ENCODE results near the gene KRTAP4-1. TPM values are rescaled to one million over a fixed set of nuclear protein-coding genes. Genes with fewer than 3 reads are reported as not detected.

The KRTAP4-1 gene
- total RNA-seq, 4 donors from 2014 or later, result not detected

DNA sequence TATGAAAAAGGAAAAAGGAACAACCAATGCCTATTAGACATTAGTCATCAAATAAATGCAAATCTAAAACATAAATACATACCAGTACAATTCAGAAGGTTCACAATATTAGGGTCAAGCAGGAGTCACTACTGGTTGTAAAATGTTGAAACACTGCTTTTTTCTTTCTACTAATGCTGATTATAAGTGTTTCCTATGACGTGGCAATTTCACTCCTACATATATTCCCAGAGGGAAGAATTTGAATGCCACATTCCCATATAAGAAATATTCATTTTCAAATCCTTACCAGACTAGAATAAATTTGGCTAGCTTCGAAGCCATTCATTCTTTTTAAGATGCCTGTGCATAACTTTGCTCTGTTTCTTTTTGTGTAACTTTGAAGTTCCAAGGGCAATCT is 39.1 kb upstream of the KRTAP4-1 start:
- Histone ChIP-seq H3K27ac (no peak overlapping the region), H3K9me3 (no peaks in the 10 kb centered on the region), H3K4me1 (no peaks in the 10 kb centered on the region), H3K27me3 (no peaks in the 10 kb centered on the region), H3K4me3 (no peak overlapping the region), H3K36me3 (no peaks in the 10 kb centered on the region)
- DNase-seq (ENCODE audit: low spot score in 2 of 2), result no peak
- WGBS, 2 donors, result 40 to 45% methylated on average over 2 of the region's 2 CpGs
- TF ChIP-seq CTCF (IDR thresholded peaks at IDR 0.05) (no peak), POLR2A (IDR thresholded peaks at IDR 0.05) (no peak), EP300 (IDR thresholded peaks at IDR 0.05) (no peak)

DNA sequence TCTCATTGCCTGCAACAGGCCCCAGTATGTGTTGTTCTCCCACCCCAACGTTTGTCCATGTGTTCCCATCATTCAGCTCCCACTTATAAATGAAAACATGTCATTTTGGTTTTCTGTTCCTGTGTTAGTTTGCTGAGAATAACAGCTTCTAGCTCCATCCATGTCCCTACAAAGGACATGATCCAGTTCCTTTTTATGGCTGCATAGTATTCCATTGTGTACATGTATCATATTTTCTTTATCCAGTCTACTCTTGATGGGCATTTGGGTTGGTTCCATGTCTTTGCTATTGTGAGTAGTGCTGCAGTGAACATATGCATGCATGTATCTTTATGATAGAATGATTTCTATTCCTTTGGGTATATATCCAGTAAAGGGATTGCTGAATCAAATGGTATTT is 31.0 kb upstream of the KRTAP4-1 start:
- Histone ChIP-seq H3K4me1 (no peaks in the 10 kb centered on the region), H3K9me3 (no peaks in the 10 kb centered on the region), H3K4me3 (no peak overlapping the region), H3K36me3 (no peaks in the 10 kb centered on the region), H3K27me3 (no peaks in the 10 kb centered on the region), H3K27ac (no peak overlapping the region)
- no peak for DNase-seq (ENCODE audit: low spot score in 2 of 2)
- 68 to 90% methylated on average over 1 of the region's 1 CpG for WGBS, 2 donors
- TF ChIP-seq POLR2A (IDR thresholded peaks at IDR 0.05) (no peak), EP300 (IDR thresholded peaks at IDR 0.05) (no peak), CTCF (IDR thresholded peaks at IDR 0.05) (no peak)

- no peaks in the 10 kb centered on the region for H3K36me3 ChIP-seq
- no peak for DNase-seq (ENCODE audit: low spot score in 2 of 2)
- H3K4me1 ChIP-seq, result no peaks in the 10 kb centered on the region
- no peak overlapping the region for H3K27ac ChIP-seq
- H3K9me3 ChIP-seq, result no peaks in the 10 kb centered on the region
- no peak overlapping the region for H3K4me3 ChIP-seq
- TF ChIP-seq CTCF (IDR thresholded peaks at IDR 0.05), result no peak
- no peak for TF ChIP-seq POLR2A (IDR thresholded peaks at IDR 0.05)
- TF ChIP-seq EP300 (IDR thresholded peaks at IDR 0.05), result no peak
- no peaks in the 10 kb centered on the region for H3K27me3 ChIP-seq
- WGBS, 2 donors, result 70 to 78% methylated on average over 6 to 7 of the region's 7 CpGs
These were observed 27.9 kb upstream of the KRTAP4-1 start for GRCh38 chr17:41212524-41213169.

GRCh38 chr17:41211845-41212466 is 27.2 kb upstream of the KRTAP4-1 start:
- TF ChIP-seq CTCF (IDR thresholded peaks at IDR 0.05) (no peak), POLR2A (IDR thresholded peaks at IDR 0.05) (no peak), EP300 (IDR thresholded peaks at IDR 0.05) (no peak)
- Histone ChIP-seq H3K27me3 (no peaks in the 10 kb centered on the region), H3K36me3 (no peaks in the 10 kb centered on the region), H3K9me3 (no peaks in the 10 kb centered on the region), H3K27ac (no peak overlapping the region), H3K4me3 (no peak overlapping the region), H3K4me1 (no peaks in the 10 kb centered on the region)
- no peak for DNase-seq (ENCODE audit: low spot score in 2 of 2)
- WGBS, 2 donors, result 43% methylated on average over 1 of the region's 1 CpG

DNA sequence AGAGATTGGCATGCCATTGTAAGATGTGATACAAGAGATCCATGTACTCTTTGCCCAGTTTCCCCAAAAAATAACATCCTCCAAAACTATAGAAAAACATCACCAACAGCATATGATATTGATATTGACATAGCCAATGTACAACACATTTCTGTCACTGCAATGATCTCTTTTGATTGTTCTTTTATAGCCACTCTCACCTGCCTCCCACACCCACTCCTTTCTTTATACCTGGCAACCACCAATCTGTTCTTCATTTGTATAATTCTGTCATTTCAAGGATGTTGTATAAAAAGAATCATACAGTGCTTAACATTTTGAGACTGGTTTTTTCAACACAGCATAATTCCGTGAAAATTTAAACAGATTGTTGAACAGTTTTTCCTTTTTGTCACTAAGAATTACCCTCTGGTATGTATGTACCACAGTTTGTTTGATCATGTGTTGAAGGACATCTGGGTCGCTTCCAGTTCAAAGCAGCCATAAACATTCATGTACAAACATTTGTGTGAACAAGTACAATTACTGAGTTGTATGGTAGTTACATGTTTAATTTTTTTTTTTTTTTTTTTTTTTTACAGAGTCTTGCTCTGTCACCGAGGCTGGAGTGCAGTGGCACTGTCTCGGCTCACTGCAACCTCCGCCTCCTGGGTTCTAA is 14.8 kb upstream of the KRTAP4-1 start:
- H3K27ac ChIP-seq, result no peak overlapping the region
- no peak overlapping the region for H3K4me3 ChIP-seq
- TF ChIP-seq EP300 (IDR thresholded peaks at IDR 0.05), result no peak
- no peak for TF ChIP-seq CTCF (IDR thresholded peaks at IDR 0.05)
- no peak for TF ChIP-seq POLR2A (IDR thresholded peaks at IDR 0.05)
- 73 to 74% methylated on average over 5 of the region's 5 CpGs for WGBS, 2 donors
- no peaks in the 10 kb centered on the region for H3K36me3 ChIP-seq
- no peak for DNase-seq (ENCODE audit: low spot score in 2 of 2)
- peaks cover 0 to 16% (median 0%) of the 10 kb centered on the region in 4 donors for H3K9me3 ChIP-seq
- no peaks in the 10 kb centered on the region for H3K4me1 ChIP-seq
- H3K27me3 ChIP-seq, result no peaks in the 10 kb centered on the region
